Peyer's patch (tissue), 4 donors: ENCODE data around the gene RASA3.

Experiments
- CTCF ChIP-seq, 6 experiments: fragments of 450-650 bp in 4 of 6; fragments of 200-600 bp in 2 of 6; sonication (generic) in 1 of 6; IDR thresholded peaks; one replicate each; pipeline ENCODE4 v1.5.1; 2017 to 2019; ENCODE audit warnings: antibody characterized with exemption in 6 of 6, mild to moderate bottlenecking in 3 of 6, moderate library complexity in 1 of 6
- POLR2A ChIP-seq, 2 donors: fragments of 450-650 bp; IDR thresholded peaks; one replicate each; pipeline ENCODE4 v1.5.1; 2017; ENCODE audit warnings: antibody characterized with exemption in 2 of 2, mild to moderate bottlenecking in 2 of 2, moderate library complexity in 2 of 2

- TF ChIP-seq CTCF (IDR thresholded peaks at IDR 0.05), result no peak
- no peak for TF ChIP-seq POLR2A (IDR thresholded peaks at IDR 0.05)
These were observed 190.7 kb downstream of the RASA3 start for GRCh38 chr13:113941571-113942191.
